Hepatocyte (in vitro differentiated cells): ENCODE data around the gene RPL10A.

Experiments
- EZH2 ChIP-seq: fragments of 200-600 bp; sonication (generic); IDR thresholded peaks from 2 replicates; pipeline ENCODE4 v1.6.1; 2016; ENCODE audit warnings: antibody characterized with exemption, mild to moderate bottlenecking, borderline replicate concordance
- TF ChIP-seq, protein P1 (sequence below): fragments of 200-600 bp; sonication (generic); IDR thresholded peaks from 2 replicates; pipeline ENCODE4 v1.5.1; 2016; ENCODE audit warnings: antibody characterized with exemption, mild to moderate bottlenecking; ENCODE audit not compliant: poor library complexity

DNA sequence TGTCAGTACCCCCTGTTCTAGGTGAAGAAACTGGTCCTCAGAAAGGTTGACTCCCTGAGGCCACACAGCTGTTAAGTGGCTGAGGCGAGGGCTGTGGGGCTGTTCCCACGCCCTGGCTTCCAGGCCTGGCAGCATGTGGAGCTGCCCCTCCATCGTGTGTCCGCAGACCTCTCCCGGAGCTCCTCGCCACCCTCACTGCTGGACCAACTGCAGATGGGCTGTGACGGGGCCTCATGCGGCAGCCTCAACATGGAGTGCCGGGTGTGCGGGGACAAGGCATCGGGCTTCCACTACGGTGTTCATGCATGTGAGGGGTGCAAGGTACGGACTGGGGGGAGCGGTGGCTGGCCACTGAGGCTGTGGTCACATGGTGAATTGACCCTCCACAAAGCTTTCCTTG, 48.2 kb upstream of the RPL10A start:
- TF ChIP-seq, protein P1, sequence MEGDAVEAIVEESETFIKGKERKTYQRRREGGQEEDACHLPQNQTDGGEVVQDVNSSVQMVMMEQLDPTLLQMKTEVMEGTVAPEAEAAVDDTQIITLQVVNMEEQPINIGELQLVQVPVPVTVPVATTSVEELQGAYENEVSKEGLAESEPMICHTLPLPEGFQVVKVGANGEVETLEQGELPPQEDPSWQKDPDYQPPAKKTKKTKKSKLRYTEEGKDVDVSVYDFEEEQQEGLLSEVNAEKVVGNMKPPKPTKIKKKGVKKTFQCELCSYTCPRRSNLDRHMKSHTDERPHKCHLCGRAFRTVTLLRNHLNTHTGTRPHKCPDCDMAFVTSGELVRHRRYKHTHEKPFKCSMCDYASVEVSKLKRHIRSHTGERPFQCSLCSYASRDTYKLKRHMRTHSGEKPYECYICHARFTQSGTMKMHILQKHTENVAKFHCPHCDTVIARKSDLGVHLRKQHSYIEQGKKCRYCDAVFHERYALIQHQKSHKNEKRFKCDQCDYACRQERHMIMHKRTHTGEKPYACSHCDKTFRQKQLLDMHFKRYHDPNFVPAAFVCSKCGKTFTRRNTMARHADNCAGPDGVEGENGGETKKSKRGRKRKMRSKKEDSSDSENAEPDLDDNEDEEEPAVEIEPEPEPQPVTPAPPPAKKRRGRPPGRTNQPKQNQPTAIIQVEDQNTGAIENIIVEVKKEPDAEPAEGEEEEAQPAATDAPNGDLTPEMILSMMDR = no peak
- no peak for TF ChIP-seq EZH2
